Measurements from ENCODE around the gene CDC42EP3. TPM values are rescaled to one million over a fixed set of nuclear protein-coding genes. Genes with fewer than 3 reads are reported as not detected.
A peak's percentile ranks its signal among the peaks of the same experiment; 100 is the strongest.

CDC42EP3 gene
- total RNA-seq, 2 donors from 2014 or later, result 45.1 to 48.9 TPM

GRCh38 chr2:37623971-37624900 is 47.2 kb downstream of the CDC42EP3 start:
- Mint-ChIP-seq H3K27me3 (no peaks in the 10 kb centered on the region), H3K27ac (peak overlapping the region; percentile 96), H3K4me1 (peaks cover 49% of the 10 kb centered on the region), H3K36me3 (ENCODE audit: low read depth) (no peaks in the 10 kb centered on the region), H3K4me3 (peak overlapping the region; percentile 80)
- ATAC-seq, result peak; percentile 33
- no peak for DNase-seq
- H3K9me3 ChIP-seq (ENCODE audit: control insufficient read depth, low read length, poor library complexity, severe bottlenecking), result no peaks in the 10 kb centered on the region

- DNase-seq (no peak), ATAC-seq (no peak)
- H3K9me3 ChIP-seq (ENCODE audit: control insufficient read depth, low read length, poor library complexity, severe bottlenecking), result no peaks in the 10 kb centered on the region
- Mint-ChIP-seq H3K27ac (peak overlapping the region; percentile 96), H3K4me1 (peaks cover 53% of the 10 kb centered on the region), H3K4me3 (peak overlapping the region; percentile 80), H3K36me3 (ENCODE audit: low read depth) (no peaks in the 10 kb centered on the region), H3K27me3 (no peaks in the 10 kb centered on the region)
These were observed 48.0 kb downstream of the CDC42EP3 start for GRCh38 chr2:37623406-37623805.

- H3K27ac Mint-ChIP-seq, result peak overlapping the region; percentile 96
- H3K27me3 Mint-ChIP-seq, result no peaks in the 10 kb centered on the region
- DNase-seq, result no peak
These were observed 48.9 kb downstream of the CDC42EP3 start for GRCh38 chr2:37622450-37623100.

GRCh38 chr2:37621199-37621598 is 50.2 kb downstream of the CDC42EP3 start:
- DNase-seq, result no peak
- no peaks in the 10 kb centered on the region for H3K27me3 Mint-ChIP-seq
- H3K9me3 ChIP-seq (ENCODE audit: control insufficient read depth, low read length, poor library complexity, severe bottlenecking), result no peaks in the 10 kb centered on the region
- ATAC-seq, result no peak
- H3K27ac Mint-ChIP-seq, result peak overlapping the region; percentile 96
- H3K4me3 Mint-ChIP-seq, result no peak overlapping the region
- peaks cover 2% of the 10 kb centered on the region for H3K36me3 Mint-ChIP-seq (ENCODE audit: low read depth)
- H3K4me1 Mint-ChIP-seq, result peaks cover 66% of the 10 kb centered on the region

More at GRCh38 chr2:37622450-37623100, 48.9 kb downstream of the CDC42EP3 start:
- no peak for ATAC-seq
- no peaks in the 10 kb centered on the region for H3K9me3 ChIP-seq (ENCODE audit: control insufficient read depth, low read length, poor library complexity, severe bottlenecking)
- peaks cover 2% of the 10 kb centered on the region for H3K36me3 Mint-ChIP-seq (ENCODE audit: low read depth)
- H3K4me1 Mint-ChIP-seq, result peaks cover 60% of the 10 kb centered on the region
- no peak overlapping the region for H3K4me3 Mint-ChIP-seq

GRCh38 chr2:37619959-37620300 is 51.5 kb downstream of the CDC42EP3 start:
- no peak for DNase-seq
- no peak for ATAC-seq
- Mint-ChIP-seq H3K27ac (no peak overlapping the region), H3K36me3 (ENCODE audit: low read depth) (peaks cover 2% of the 10 kb centered on the region), H3K27me3 (no peaks in the 10 kb centered on the region), H3K4me3 (no peak overlapping the region), H3K4me1 (peaks cover 66% of the 10 kb centered on the region)
- no peaks in the 10 kb centered on the region for H3K9me3 ChIP-seq (ENCODE audit: control insufficient read depth, low read length, poor library complexity, severe bottlenecking)

- Mint-ChIP-seq H3K4me1 (peaks cover 65% of the 10 kb centered on the region), H3K36me3 (ENCODE audit: low read depth) (peaks cover 2% of the 10 kb centered on the region), H3K27ac (peak overlapping the region; percentile 95), H3K27me3 (no peaks in the 10 kb centered on the region), H3K4me3 (no peak overlapping the region)
- H3K9me3 ChIP-seq (ENCODE audit: control insufficient read depth, low read length, poor library complexity, severe bottlenecking), result no peaks in the 10 kb centered on the region
- DNase-seq (no peak), ATAC-seq (no peak)
These were observed 52.0 kb downstream of the CDC42EP3 start for GRCh38 chr2:37619230-37619958.

- ATAC-seq (no peak), DNase-seq (no peak)
- H3K9me3 ChIP-seq (ENCODE audit: control insufficient read depth, low read length, poor library complexity, severe bottlenecking), result no peaks in the 10 kb centered on the region
- no peak overlapping the region for H3K4me3 Mint-ChIP-seq
- no peaks in the 10 kb centered on the region for H3K27me3 Mint-ChIP-seq
- H3K27ac Mint-ChIP-seq, result peak overlapping the region; percentile 95
- peaks cover 60% of the 10 kb centered on the region for H3K4me1 Mint-ChIP-seq
- peaks cover 2% of the 10 kb centered on the region for H3K36me3 Mint-ChIP-seq (ENCODE audit: low read depth)
These were observed 53.1 kb downstream of the CDC42EP3 start for GRCh38 chr2:37618326-37618725.

GRCh38 chr2:37617119-37617892 is 54.1 kb downstream of the CDC42EP3 start:
- no peak overlapping the region for H3K4me3 Mint-ChIP-seq
- no peak for ATAC-seq
- peaks cover 2% of the 10 kb centered on the region for H3K36me3 Mint-ChIP-seq (ENCODE audit: low read depth)
- DNase-seq, result no peak
- H3K4me1 Mint-ChIP-seq, result peaks cover 58% of the 10 kb centered on the region
- no peaks in the 10 kb centered on the region for H3K27me3 Mint-ChIP-seq
- no peaks in the 10 kb centered on the region for H3K9me3 ChIP-seq (ENCODE audit: control insufficient read depth, low read length, poor library complexity, severe bottlenecking)
- H3K27ac Mint-ChIP-seq, result peak overlapping the region; percentile 95

GRCh38 chr2:37616677-37617005 is 54.8 kb downstream of the CDC42EP3 start:
- H3K9me3 ChIP-seq (ENCODE audit: control insufficient read depth, low read length, poor library complexity, severe bottlenecking), result no peaks in the 10 kb centered on the region
- no peaks in the 10 kb centered on the region for H3K27me3 Mint-ChIP-seq
- H3K27ac Mint-ChIP-seq, result peak overlapping the region; percentile 95
- H3K36me3 Mint-ChIP-seq (ENCODE audit: low read depth), result peaks cover 2% of the 10 kb centered on the region
- H3K4me1 Mint-ChIP-seq, result peaks cover 55% of the 10 kb centered on the region
- ATAC-seq, result peak; percentile 45
- no peak for DNase-seq
- peak overlapping the region; percentile 76 for H3K4me3 Mint-ChIP-seq

- H3K9me3 ChIP-seq (ENCODE audit: control insufficient read depth, low read length, poor library complexity, severe bottlenecking), result no peaks in the 10 kb centered on the region
- peak overlapping the region; percentile 76 for H3K4me3 Mint-ChIP-seq
- no peaks in the 10 kb centered on the region for H3K27me3 Mint-ChIP-seq
- peaks cover 2% of the 10 kb centered on the region for H3K36me3 Mint-ChIP-seq (ENCODE audit: low read depth)
- ATAC-seq, result peak; percentile 95
- peak in 2 of 3 donors; percentile 43 to 55 for DNase-seq
- H3K4me1 Mint-ChIP-seq, result peaks cover 55% of the 10 kb centered on the region
- H3K27ac Mint-ChIP-seq, result peak overlapping the region; percentile 95
These were observed 55.4 kb downstream of the CDC42EP3 start for GRCh38 chr2:37615804-37616676.

- peaks cover 52% of the 10 kb centered on the region for H3K4me1 Mint-ChIP-seq
- H3K9me3 ChIP-seq (ENCODE audit: control insufficient read depth, low read length, poor library complexity, severe bottlenecking), result no peaks in the 10 kb centered on the region
- H3K4me3 Mint-ChIP-seq, result no peak overlapping the region
- peak overlapping the region; percentile 95 for H3K27ac Mint-ChIP-seq
- ATAC-seq, result no peak
- no peaks in the 10 kb centered on the region for H3K27me3 Mint-ChIP-seq
- no peak for DNase-seq
- peaks cover 2% of the 10 kb centered on the region for H3K36me3 Mint-ChIP-seq (ENCODE audit: low read depth)
These were observed 57.2 kb downstream of the CDC42EP3 start for GRCh38 chr2:37614061-37614738.

Measured in T-helper 17 cell (primary cell).